Coronary artery (tissue), 2 donors: ENCODE data around the gene ZNF117.

Source experiments
- DNase-seq: peaks from one replicate; pipeline ENCODE4 v3.0.0-alpha.2; 2017; ENCODE audit warnings: low spot score
- H3K27ac ChIP-seq, 2 donors: fragments of 200-600 bp; sonication (generic); one replicate each; pipeline ENCODE4 v1.5.1; 2016 to 2019
- H3K4me3 ChIP-seq: fragments of 200-600 bp; sonication (generic); 2 replicates; pipeline ENCODE4 v1.5.1; 2016; ENCODE audit warnings: mild to moderate bottlenecking, moderate library complexity
- CTCF ChIP-seq: fragments of 200-600 bp; sonication (generic); IDR thresholded peaks from one replicate; pipeline ENCODE4 v1.5.1; 2019; ENCODE audit warnings: antibody characterized with exemption

ZNF117 gene

GRCh38 chr7:64997927-64998391, 7.1 kb upstream of the ZNF117 start:
- Histone ChIP-seq H3K4me3 (peak overlapping the region; percentile 2), H3K27ac (peak overlapping the region in 1 of 2 donors; percentile 57)
- no peak for DNase-seq
- TF ChIP-seq CTCF, result no peak

- no peak for TF ChIP-seq CTCF
- H3K27ac ChIP-seq, result peak overlapping the region in 1 of 2 donors; percentile 57
- DNase-seq, result no peak
- peak overlapping the region; percentile 2 for H3K4me3 ChIP-seq
Observed at GRCh38 chr7:64997164-64997908, 6.5 kb upstream of the ZNF117 start.

GRCh38 chr7:64996305-64996704, 5.5 kb upstream of the ZNF117 start:
- no peak for TF ChIP-seq CTCF
- Histone ChIP-seq H3K27ac (no peak overlapping the region), H3K4me3 (no peak overlapping the region)
- no peak for DNase-seq

- Histone ChIP-seq H3K4me3 (no peak overlapping the region), H3K27ac (no peak overlapping the region)
- TF ChIP-seq CTCF, result no peak
- DNase-seq, result no peak
Observed at GRCh38 chr7:64993901-64994300, 3.1 kb upstream of the ZNF117 start.

- Histone ChIP-seq H3K4me3 (no peak overlapping the region), H3K27ac (no peak overlapping the region)
- DNase-seq, result no peak
- no peak for TF ChIP-seq CTCF
Observed at GRCh38 chr7:64992971-64993370, 2.1 kb upstream of the ZNF117 start.

- H3K4me3 ChIP-seq, result no peak overlapping the region
- H3K27ac ChIP-seq, result no peak overlapping the region
- DNase-seq, result no peak
- no peak for TF ChIP-seq CTCF
Observed at GRCh38 chr7:64990216-64990615, 620 bp downstream of the ZNF117 start.
